Measurements from ENCODE around the gene KCNQ2.

DNA sequence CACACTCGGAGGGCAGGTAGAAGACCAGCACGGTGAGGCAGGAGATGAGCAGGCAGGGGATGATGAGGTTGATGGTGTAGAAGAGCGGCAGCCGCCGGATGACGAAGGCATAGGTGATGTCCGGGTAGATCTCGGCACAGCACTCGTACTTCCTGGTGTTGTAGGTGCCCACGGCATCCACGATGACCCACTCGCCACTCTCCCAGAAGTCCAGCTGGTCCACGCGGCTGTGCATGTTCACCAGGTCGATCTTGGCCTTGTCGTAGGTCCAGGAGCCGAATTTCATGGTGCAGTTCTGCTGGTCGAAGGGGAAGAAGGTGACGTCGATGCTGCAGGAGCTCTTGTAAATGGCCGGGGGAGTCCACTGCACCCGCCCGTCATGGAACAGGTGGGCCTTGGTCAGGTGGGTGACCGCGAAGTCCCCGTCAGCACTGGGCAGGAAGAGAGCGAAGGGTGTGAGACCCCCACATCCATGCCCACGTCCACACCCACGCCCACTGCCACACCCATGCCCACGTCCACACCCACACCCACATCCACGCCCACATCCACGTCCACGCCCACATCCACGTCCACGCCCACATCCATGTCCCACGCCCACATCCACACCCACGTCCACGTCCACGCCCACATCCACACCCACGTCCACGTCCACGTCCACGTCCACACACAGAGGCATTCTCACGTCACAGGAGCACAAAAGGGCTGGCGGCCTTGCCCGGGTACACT lies 121.7 kb downstream of the KCNQ2 start:
- TF ChIP-seq CTCF (IDR thresholded peaks at IDR 0.05; ENCODE audit: low read length): no peak
- TF ChIP-seq EZH2 (IDR thresholded peaks at IDR 0.05; ENCODE audit: borderline replicate concordance, low read length): no peak
